Measurements from ENCODE around the gene CCAR1. TPM values are rescaled to one million over a fixed set of nuclear protein-coding genes. Genes with fewer than 3 reads are reported as not detected.
A peak's percentile ranks its signal among the peaks of the same experiment; 100 is the strongest.

CCAR1 gene
- 44.3 TPM for total RNA-seq (2013)
- polyA plus RNA-seq (10 to 100 TPM; 16.7 to 26.3 (median 23.4) TPM), polyA minus RNA-seq (33.1 and 50.7 TPM in 2 replicates), total RNA-seq (32.0 to 96.5 (median 74.1) reads per million in 11 experiments)

- WGBS (ENCODE audit: insufficient coverage) = under 1% methylated on average over 65 of the region's 72 CpGs
- Histone ChIP-seq H3K4me3 (replicated peaks in 1 of 3; ENCODE audit: low read depth in 2 of 3, low read length in 3 of 3) (peak within 1 kb of the TSS; percentile 87 to 95 (median 89)), H3K36me3 (replicated peaks in 1 of 2; ENCODE audit: control insufficient read depth in 1 of 2, insufficient read depth in 2 of 2, low read length in 2 of 2) (peaks cover 11 to 27% of the 10 kb centered on the region in 2 donors), H4K20me1 (ENCODE audit: insufficient read depth, low read length) (no peaks in the 10 kb centered on the region), H3K27ac (ENCODE audit: low read depth in 1 of 2, low read length in 2 of 2) (peak within 1 kb of the TSS; percentile 92 to 93), H3K4me2 (replicated peaks; ENCODE audit: extremely low read depth, low read length, poor library complexity, severe bottlenecking) (peak within 1 kb of the TSS; percentile 74), H3K4me1 (ENCODE audit: control insufficient read depth in 1 of 2, insufficient read depth in 2 of 2, low read length in 2 of 2) (peaks cover 11% of the 10 kb centered on the region in 2 donors), H3K9me3 (replicated peaks in 1 of 2; ENCODE audit: control insufficient read depth in 1 of 2, insufficient read depth in 1 of 2, low read length in 2 of 2) (no peaks in the 10 kb centered on the region), H2AFZ (ENCODE audit: insufficient read depth, low read depth, low read length, poor library complexity, severe bottlenecking) (peak within 1 kb of the TSS; percentile 93), H3K79me2 (ENCODE audit: insufficient read depth, low read length) (peaks cover 41% of the 10 kb centered on the region), H3K27me3 (ENCODE audit: control insufficient read depth in 2 of 2, insufficient read depth in 2 of 2, low read length in 2 of 2) (no peaks in the 10 kb centered on the region), H3K9ac (ENCODE audit: insufficient read depth, low read length, poor library complexity, severe bottlenecking) (peak within 1 kb of the TSS; percentile 96)
- Mint-ChIP-seq H3K9me3 (peaks cover 0 to 8% (median 3%) of the 10 kb centered on the region in 7 donors), H3K27ac (peak within 1 kb of the TSS; percentile 96 to 99 (median 98)), H3K36me3 (peaks cover 19 to 27% of the 10 kb centered on the region in 2 donors), H3K27me3 (ENCODE audit: low read depth in 3 of 3) (peaks cover 3 to 8% (median 5%) of the 10 kb centered on the region in 3 donors), H3K4me3 (peak within 1 kb of the TSS; percentile 96 to 98), H3K4me1 (peaks cover 10% of the 10 kb centered on the region)
- no peak for TF ChIP-seq CTCF (IDR thresholded peaks at IDR 0.05)
- DNase-seq = peak; percentile 98 to 99 (median 98)
- intact Hi-C loops (cut with micrococcal nuclease) = loop anchor here in 1 of 2 donors (5.0 to 10.0 kb wide), 3 partner anchors 181 to 836 kb away; partner anchors contain the start of genes DDX50, SIRT1 and SLC25A16
Measured at GRCh38 chr10:68720793-68721672, at the start of gene CCAR1. Gene CCAR1 (plus strand): TSS chr10:68721239. CDS start chr10:68722505, 1,266 bp downstream.

GRCh38 chr10:68684413-68684812, 36.6 kb upstream of the CCAR1 start:
- WGBS (ENCODE audit: insufficient coverage) = 100% methylated on average over 3 of the region's 3 CpGs
- H3K4me3 Mint-ChIP-seq = no peak overlapping the region
- no peak overlapping the region for H3K9ac ChIP-seq (ENCODE audit: insufficient read depth, low read length, poor library complexity, severe bottlenecking)

More at GRCh38 chr10:68684413-68684812, 36.6 kb upstream of the CCAR1 start:
- Mint-ChIP-seq H3K9me3 (no peaks in the 10 kb centered on the region), H3K36me3 (peaks cover 0 to 3% of the 10 kb centered on the region in 2 donors), H3K4me1 (no peaks in the 10 kb centered on the region), H3K27me3 (ENCODE audit: low read depth in 3 of 3) (peaks cover 0 to 1% (median 0%) of the 10 kb centered on the region in 3 donors), H3K27ac (no peak overlapping the region)
- Histone ChIP-seq H3K4me3 (replicated peaks in 1 of 3; ENCODE audit: low read depth in 2 of 3, low read length in 3 of 3) (no peak overlapping the region), H4K20me1 (ENCODE audit: insufficient read depth, low read length) (no peaks in the 10 kb centered on the region), H3K4me2 (replicated peaks; ENCODE audit: extremely low read depth, low read length, poor library complexity, severe bottlenecking) (no peak overlapping the region), H3K36me3 (replicated peaks in 1 of 2; ENCODE audit: control insufficient read depth in 1 of 2, insufficient read depth in 2 of 2, low read length in 2 of 2) (no peaks in the 10 kb centered on the region), H3K27ac (ENCODE audit: low read depth in 1 of 2, low read length in 2 of 2) (no peak overlapping the region), H3K79me2 (ENCODE audit: insufficient read depth, low read length) (no peaks in the 10 kb centered on the region), H3K9me3 (replicated peaks in 1 of 2; ENCODE audit: control insufficient read depth in 1 of 2, insufficient read depth in 1 of 2, low read length in 2 of 2) (no peaks in the 10 kb centered on the region), H2AFZ (ENCODE audit: insufficient read depth, low read depth, low read length, poor library complexity, severe bottlenecking) (no peak overlapping the region), H3K27me3 (ENCODE audit: control insufficient read depth in 2 of 2, insufficient read depth in 2 of 2, low read length in 2 of 2) (no peaks in the 10 kb centered on the region), H3K4me1 (ENCODE audit: control insufficient read depth in 1 of 2, insufficient read depth in 2 of 2, low read length in 2 of 2) (no peaks in the 10 kb centered on the region)
- intact Hi-C loops (cut with micrococcal nuclease) = no loop called here
- no peak for DNase-seq
- TF ChIP-seq CTCF (IDR thresholded peaks at IDR 0.05) = no peak
